Keratinocyte (primary cell): ENCODE measurements around the gene AKAP6.

Experiments
- EZH2 ChIP-seq: IDR thresholded peaks from one replicate; pipeline ENCODE4 v1.6.1; 2012; ENCODE audit warnings: inconsistent platforms, mild to moderate bottlenecking, low read length, moderate library complexity
- TF ChIP-seq, protein P1 (sequence below), 3 experiments: IDR thresholded peaks in 1 of 3; conservative IDR thresholded peaks in 1 of 3; optimal IDR thresholded peaks in 1 of 3; 2 replicates in 2 of 3; 3 replicates in 1 of 3; pipeline versions ENCODE3 to v1.5.1; 2011; ENCODE audit warnings: low read length in 3 of 3, mild to moderate bottlenecking in 3 of 3, moderate library complexity in 2 of 3, control low read depth in 1 of 3, inconsistent platforms in 1 of 3; ENCODE audit not compliant: insufficient read depth in 2 of 3; ENCODE audit errors: extremely low read depth in 1 of 3

DNA sequence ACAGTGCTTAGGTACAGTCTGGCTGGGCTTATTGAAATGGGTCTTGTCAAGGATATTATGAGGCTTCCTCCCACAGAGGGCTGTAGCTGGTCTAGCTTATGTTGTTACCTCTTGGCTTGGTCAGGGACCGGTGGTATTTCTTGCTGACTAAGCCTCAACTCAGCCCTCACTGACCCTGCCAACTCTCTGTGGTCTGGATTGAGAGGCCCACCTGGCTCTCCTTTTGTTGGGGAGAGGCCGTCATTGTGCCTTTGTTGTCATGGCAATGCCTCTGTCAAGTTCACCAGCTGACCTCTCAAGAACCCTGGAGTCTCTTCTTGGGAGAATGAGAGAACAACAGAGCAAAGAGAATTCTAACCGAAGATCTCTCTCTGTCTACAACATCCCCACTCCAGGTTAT lies 364.0 kb downstream of the AKAP6 start:
- TF ChIP-seq, protein P1, sequence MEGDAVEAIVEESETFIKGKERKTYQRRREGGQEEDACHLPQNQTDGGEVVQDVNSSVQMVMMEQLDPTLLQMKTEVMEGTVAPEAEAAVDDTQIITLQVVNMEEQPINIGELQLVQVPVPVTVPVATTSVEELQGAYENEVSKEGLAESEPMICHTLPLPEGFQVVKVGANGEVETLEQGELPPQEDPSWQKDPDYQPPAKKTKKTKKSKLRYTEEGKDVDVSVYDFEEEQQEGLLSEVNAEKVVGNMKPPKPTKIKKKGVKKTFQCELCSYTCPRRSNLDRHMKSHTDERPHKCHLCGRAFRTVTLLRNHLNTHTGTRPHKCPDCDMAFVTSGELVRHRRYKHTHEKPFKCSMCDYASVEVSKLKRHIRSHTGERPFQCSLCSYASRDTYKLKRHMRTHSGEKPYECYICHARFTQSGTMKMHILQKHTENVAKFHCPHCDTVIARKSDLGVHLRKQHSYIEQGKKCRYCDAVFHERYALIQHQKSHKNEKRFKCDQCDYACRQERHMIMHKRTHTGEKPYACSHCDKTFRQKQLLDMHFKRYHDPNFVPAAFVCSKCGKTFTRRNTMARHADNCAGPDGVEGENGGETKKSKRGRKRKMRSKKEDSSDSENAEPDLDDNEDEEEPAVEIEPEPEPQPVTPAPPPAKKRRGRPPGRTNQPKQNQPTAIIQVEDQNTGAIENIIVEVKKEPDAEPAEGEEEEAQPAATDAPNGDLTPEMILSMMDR (optimal IDR thresholded peaks at IDR 0.05 in 1 of 3, IDR thresholded peaks at IDR 0.05 in 1 of 3, conservative IDR thresholded peaks at IDR 0.05 in 1 of 3; ENCODE audit: extremely low read depth in 1 of 3, insufficient read depth in 2 of 3, low read length in 3 of 3) = no peak
- no peak for TF ChIP-seq EZH2
